Loucy (cell line): ENCODE measurements around the gene CAMK1D.

Experiments used
- H2AFZ ChIP-seq: fragments of 200-600 bp; sonication (generic); 2 replicates; pipeline ENCODE4 v1.6.0; 2016; ENCODE audit warnings: antibody characterized with exemption, mild to moderate bottlenecking, low read length, moderate library complexity
- H3F3A ChIP-seq: fragments of 200-600 bp; 2 replicates; pipeline ENCODE4 v1.6.0; 2016; ENCODE audit warnings: antibody characterized with exemption, low read depth, mild to moderate bottlenecking
- H3K27me3 ChIP-seq: fragments of 200-600 bp; sonication (generic); 2 replicates; pipeline ENCODE4 v1.6.1; 2014; ENCODE audit warnings: low read length, mild to moderate bottlenecking; ENCODE audit not compliant: insufficient read depth, poor library complexity, severe bottlenecking
- H3K36me3 ChIP-seq: fragments of 200-600 bp; sonication (generic); 2 replicates; pipeline ENCODE4 v1.6.1; 2016; ENCODE audit warnings: low read length; ENCODE audit not compliant: insufficient read depth
- H3K4me1 ChIP-seq: fragments of 200-600 bp; sonication (generic); 2 replicates; pipeline ENCODE4 v1.5.1; 2014; ENCODE audit warnings: low read length, mild to moderate bottlenecking; ENCODE audit not compliant: insufficient read depth, poor library complexity, severe bottlenecking
- H3K4me2 ChIP-seq: fragments of 200-600 bp; sonication (generic); 2 replicates; pipeline ENCODE4 v1.6.0; 2014; ENCODE audit warnings: antibody characterized with exemption, low read length, low read depth, mild to moderate bottlenecking; ENCODE audit not compliant: poor library complexity, severe bottlenecking
- H3K4me3 ChIP-seq: fragments of 200-600 bp; sonication (generic); 2 replicates; pipeline ENCODE4 v1.5.1; 2014; ENCODE audit warnings: low read length, mild to moderate bottlenecking, mixed read lengths; ENCODE audit not compliant: poor library complexity, severe bottlenecking
- H3K79me2 ChIP-seq: fragments of 200-600 bp; sonication (generic); 2 replicates; pipeline ENCODE4 v1.6.1; 2014; ENCODE audit warnings: low read length; ENCODE audit not compliant: insufficient read depth
- H3K9ac ChIP-seq: fragments of 200-600 bp; sonication (generic); 2 replicates; pipeline ENCODE4 v1.6.0; 2014; ENCODE audit warnings: mild to moderate bottlenecking, low read depth, low read length, moderate library complexity; ENCODE audit not compliant: poor library complexity, severe bottlenecking
- H3K9me2 ChIP-seq: fragments of 200-600 bp; sonication (generic); replicated peaks from 2 replicates; pipeline ENCODE4 v1.6.1; 2016; ENCODE audit warnings: low read depth, low read length, mixed read lengths
- H3K9me3 ChIP-seq: fragments of 200-600 bp; sonication (generic); 2 replicates; pipeline ENCODE4 v1.6.1; 2014; ENCODE audit warnings: mild to moderate bottlenecking, antibody characterized with exemption, low read length, low read depth; ENCODE audit not compliant: insufficient read depth
- H4K20me1 ChIP-seq: fragments of 200-600 bp; sonication (generic); 2 replicates; pipeline ENCODE4 v1.6.0; 2014; ENCODE audit warnings: antibody characterized with exemption, low read length, mild to moderate bottlenecking; ENCODE audit not compliant: insufficient read depth, poor library complexity, severe bottlenecking
- CTCF ChIP-seq: fragments of 200-600 bp; sonication (generic); conservative IDR thresholded peaks from 2 replicates; pipeline ENCODE4 v1.5.1; 2014; ENCODE audit warnings: mild to moderate bottlenecking, antibody characterized with exemption, low read length
- EZH2phosphoT487 ChIP-seq: fragments of 200-600 bp; IDR thresholded peaks from 2 replicates; pipeline ENCODE4 v1.6.1; 2018; ENCODE audit warnings: antibody characterized with exemption, mild to moderate bottlenecking, moderate library complexity, borderline replicate concordance

Gene CAMK1D

GRCh38 chr10:12877150-12877549 lies 527.8 kb downstream of the CAMK1D start:
- Histone ChIP-seq H3K9me3 (no peaks in the 10 kb centered on the region), H2AFZ (no peak overlapping the region), H3K79me2 (no peaks in the 10 kb centered on the region), H3F3A (no peaks in the 10 kb centered on the region), H4K20me1 (no peaks in the 10 kb centered on the region), H3K27me3 (no peaks in the 10 kb centered on the region), H3K9me2 (no peaks in the 10 kb centered on the region), H3K4me3 (no peak overlapping the region), H3K4me1 (no peaks in the 10 kb centered on the region), H3K4me2 (no peak overlapping the region), H3K36me3 (no peaks in the 10 kb centered on the region), H3K9ac (no peak overlapping the region)
- TF ChIP-seq CTCF (no peak), EZH2phosphoT487 (no peak)

- Histone ChIP-seq H4K20me1 (no peaks in the 10 kb centered on the region), H3K4me2 (no peak overlapping the region), H3K9ac (no peak overlapping the region), H3K27me3 (no peaks in the 10 kb centered on the region), H3K9me2 (no peaks in the 10 kb centered on the region), H3K9me3 (no peaks in the 10 kb centered on the region), H3F3A (no peaks in the 10 kb centered on the region), H3K36me3 (no peaks in the 10 kb centered on the region), H3K4me1 (no peaks in the 10 kb centered on the region), H2AFZ (no peak overlapping the region), H3K79me2 (no peaks in the 10 kb centered on the region), H3K4me3 (no peak overlapping the region)
- TF ChIP-seq CTCF: no peak
- TF ChIP-seq EZH2phosphoT487: no peak
These were observed 531.1 kb downstream of the CAMK1D start for GRCh38 chr10:12880423-12880822.

GRCh38 chr10:12884851-12885250 lies 535.5 kb downstream of the CAMK1D start:
- Histone ChIP-seq H3K4me3 (no peak overlapping the region), H3K4me2 (no peak overlapping the region), H3K27me3 (peaks cover 4% of the 10 kb centered on the region), H3K36me3 (no peaks in the 10 kb centered on the region), H3K9ac (no peak overlapping the region), H3K4me1 (no peaks in the 10 kb centered on the region), H3K9me2 (no peaks in the 10 kb centered on the region), H3F3A (no peaks in the 10 kb centered on the region), H2AFZ (0 out of 2 replicates have a peak overlapping the region, but pooled peaks have one; percentile 60), H3K79me2 (no peaks in the 10 kb centered on the region), H3K9me3 (no peaks in the 10 kb centered on the region), H4K20me1 (no peaks in the 10 kb centered on the region)
- no peak for TF ChIP-seq CTCF
- TF ChIP-seq EZH2phosphoT487: no peak
